Keratinocyte (primary cell): ENCODE data around the gene CENPP. TPM values are rescaled to one million over a fixed set of nuclear protein-coding genes. Genes with fewer than 3 reads are reported as not detected.

Experiments used
- DNase-seq: peaks from one replicate; pipeline ENCODE4 v3.0.0-alpha.2; 2011; ENCODE audit warnings: low read depth, missing footprints, low spot score
- FAIRE-seq: peaks from 2 replicates; lab custom pipeline; 2011; peaks lifted over from hg19 to GRCh38; lab: Jason Lieb, UNC
- H2AFZ ChIP-seq: 2 replicates; pipeline ENCODE4 v1.6.0; 2012; ENCODE audit warnings: low read length, control low read depth, inconsistent platforms; ENCODE audit not compliant: control insufficient read depth
- H3K27ac ChIP-seq: 2 replicates; pipeline ENCODE4 v1.5.1; 2011; ENCODE audit warnings: low read length; ENCODE audit not compliant: control insufficient read depth, insufficient read depth
- H3K27me3 ChIP-seq: 3 replicates; pipeline ENCODE4 v1.6.0; 2011; ENCODE audit warnings: low read length; ENCODE audit not compliant: control insufficient read depth, insufficient read depth; ENCODE audit errors: extremely low read depth
- H3K36me3 ChIP-seq, 2 experiments: 2 replicates in 1 of 2; 3 replicates in 1 of 2; pipeline ENCODE4 v1.5.1; 2011; ENCODE audit warnings: low read length in 2 of 2, mild to moderate bottlenecking in 1 of 2; ENCODE audit not compliant: control insufficient read depth in 2 of 2, insufficient read depth in 2 of 2; ENCODE audit errors: extremely low read depth in 1 of 2
- H3K4me1 ChIP-seq: 3 replicates; pipeline ENCODE4 v1.5.1; 2011; ENCODE audit warnings: low read length; ENCODE audit not compliant: control insufficient read depth, insufficient read depth; ENCODE audit errors: extremely low read depth
- H3K4me2 ChIP-seq: 3 replicates; pipeline ENCODE4 v1.6.0; 2011; ENCODE audit warnings: low read depth, low read length; ENCODE audit not compliant: control insufficient read depth, insufficient read depth; ENCODE audit errors: extremely low read depth
- H3K4me3 ChIP-seq, 3 experiments: fragments of 200-600 bp in 1 of 3; sonication (generic) in 1 of 3; 2 replicates in 2 of 3; 3 replicates in 1 of 3; pipeline ENCODE4 v1.5.1; 2011 to 2016; ENCODE audit warnings: low read length in 3 of 3, mild to moderate bottlenecking in 3 of 3, control low read depth in 2 of 3, inconsistent platforms in 1 of 3, low read depth in 1 of 3, mixed read lengths in 1 of 3, mixed run types in 1 of 3, moderate library complexity in 1 of 3; ENCODE audit not compliant: control insufficient read depth in 2 of 3, insufficient read depth in 2 of 3; ENCODE audit errors: extremely low read depth in 1 of 3
- H3K79me2 ChIP-seq: 2 replicates; pipeline ENCODE4 v1.6.0; 2012; ENCODE audit warnings: low read length; ENCODE audit not compliant: control insufficient read depth, insufficient read depth
- H3K9ac ChIP-seq: 3 replicates; pipeline ENCODE4 v1.6.0; 2011; ENCODE audit warnings: low read length; ENCODE audit not compliant: control insufficient read depth, insufficient read depth; ENCODE audit errors: extremely low read depth
- H3K9me1 ChIP-seq: 3 replicates; pipeline ENCODE4 v1.6.0; 2011; ENCODE audit warnings: low read length; ENCODE audit not compliant: control insufficient read depth, insufficient read depth; ENCODE audit errors: extremely low read depth
- H3K9me3 ChIP-seq: 2 replicates; pipeline ENCODE4 v1.5.1; 2012; ENCODE audit warnings: low read depth, low read length; ENCODE audit not compliant: control insufficient read depth
- H4K20me1 ChIP-seq: 3 replicates; pipeline ENCODE4 v1.6.0; 2011; ENCODE audit warnings: low read length; ENCODE audit not compliant: control insufficient read depth, insufficient read depth; ENCODE audit errors: extremely low read depth
- CTCF ChIP-seq, 3 experiments: IDR thresholded peaks in 1 of 3; conservative IDR thresholded peaks in 1 of 3; optimal IDR thresholded peaks in 1 of 3; 2 replicates in 2 of 3; 3 replicates in 1 of 3; pipeline versions ENCODE3 to v1.5.1; 2011; ENCODE audit warnings: low read length in 3 of 3, mild to moderate bottlenecking in 3 of 3, moderate library complexity in 2 of 3, control low read depth in 1 of 3, inconsistent platforms in 1 of 3; ENCODE audit not compliant: insufficient read depth in 2 of 3; ENCODE audit errors: extremely low read depth in 1 of 3
- EZH2 ChIP-seq: IDR thresholded peaks from one replicate; pipeline ENCODE4 v1.6.1; 2012; ENCODE audit warnings: inconsistent platforms, mild to moderate bottlenecking, low read length, moderate library complexity
- dilution Hi-C: fragments of 300-500 bp; cut with MboI; formaldehyde crosslinking; loops from one replicate; pipeline ENCODE4 v1.7.0; 2020; ENCODE audit warnings: low sequenced_read_pairs; ENCODE audit not compliant: extremely low pct_ligation_motif_present
- polyA plus RNA-seq, 5 experiments: library from polyadenylated mRNA; depleted of rRNA in 3 of 5; stranded (reverse) in 3 of 5; stranded (forward) in 1 of 5; unstranded in 1 of 5; fragments of >200 nt; gene quantifications; 1 replicate in 1 of 5; 2 replicates in 3 of 5; 3 replicates in 1 of 5; pipeline versions ENCODE4 v1.2.1 to v1.2.3, GENCODE V29; 2011 to 2012; ENCODE audit warnings: missing spikeins in 2 of 5, low read depth in 1 of 5, low replicate concordance in 1 of 5

CENPP gene
- polyA plus RNA-seq, 1 donor (not counting 4 experiments of a cell fraction or from before 2014, with no cell fraction given), result 6.7 TPM

- FAIRE-seq, result no peak
- H3K4me2 ChIP-seq, result no peak overlapping the region
- peak overlapping the region; percentile 24 for H2AFZ ChIP-seq
- H3K27ac ChIP-seq, result no peak overlapping the region
- no peak for DNase-seq
- H3K4me3 ChIP-seq, result no peak overlapping the region
- no peaks in the 10 kb centered on the region for H3K79me2 ChIP-seq
- no peak overlapping the region for H3K9ac ChIP-seq
- dilution Hi-C loops, result no loop called here
- no peaks in the 10 kb centered on the region for H3K27me3 ChIP-seq
- peaks cover 9% of the 10 kb centered on the region for H3K4me1 ChIP-seq
- no peaks in the 10 kb centered on the region for H3K9me3 ChIP-seq
- H4K20me1 ChIP-seq, result no peaks in the 10 kb centered on the region
- no peak for TF ChIP-seq EZH2
- no peak for TF ChIP-seq CTCF (optimal IDR thresholded peaks at IDR 0.05 in 1 of 3, IDR thresholded peaks at IDR 0.05 in 1 of 3, conservative IDR thresholded peaks at IDR 0.05 in 1 of 3; ENCODE audit: extremely low read depth in 1 of 3, insufficient read depth in 2 of 3, low read length in 3 of 3)
- no peaks in the 10 kb centered on the region for H3K36me3 ChIP-seq
- H3K9me1 ChIP-seq, result no peaks in the 10 kb centered on the region
Measured at GRCh38 chr9:92488681-92489550, 163.2 kb downstream of the CENPP start.

- no peaks in the 10 kb centered on the region for H3K79me2 ChIP-seq
- no peak overlapping the region for H3K4me2 ChIP-seq
- DNase-seq (no peak), FAIRE-seq (no peak)
- H3K27ac ChIP-seq, result no peak overlapping the region
- no peaks in the 10 kb centered on the region for H4K20me1 ChIP-seq
- no peak for TF ChIP-seq EZH2
- no peak for TF ChIP-seq CTCF (optimal IDR thresholded peaks at IDR 0.05 in 1 of 3, IDR thresholded peaks at IDR 0.05 in 1 of 3, conservative IDR thresholded peaks at IDR 0.05 in 1 of 3; ENCODE audit: extremely low read depth in 1 of 3, insufficient read depth in 2 of 3, low read length in 3 of 3)
- H3K36me3 ChIP-seq, result no peaks in the 10 kb centered on the region
- dilution Hi-C loops, result no loop called here
- no peak overlapping the region for H3K9ac ChIP-seq
- peaks cover 8% of the 10 kb centered on the region for H3K4me1 ChIP-seq
- no peak overlapping the region for H2AFZ ChIP-seq
- no peak overlapping the region for H3K4me3 ChIP-seq
- H3K27me3 ChIP-seq, result no peaks in the 10 kb centered on the region
- H3K9me1 ChIP-seq, result no peaks in the 10 kb centered on the region
- no peaks in the 10 kb centered on the region for H3K9me3 ChIP-seq
Measured at GRCh38 chr9:92492781-92493401, 167.1 kb downstream of the CENPP start.
